PFSK-1 (cell line): ENCODE results near the gene MTRR.

Source experiments
- POLR2AphosphoS5 ChIP-seq: IDR thresholded peaks from 2 replicates; pipeline ENCODE4 v1.6.1; 2012; ENCODE audit warnings: low read depth, mild to moderate bottlenecking, control low read depth, low read length, moderate library complexity
- SIN3A ChIP-seq: IDR thresholded peaks from 2 replicates; pipeline ENCODE4 v1.6.1; 2012; ENCODE audit warnings: mild to moderate bottlenecking, low read length, moderate library complexity, borderline replicate concordance; ENCODE audit not compliant: insufficient read depth
- TAF1 ChIP-seq: IDR thresholded peaks from 2 replicates; pipeline ENCODE4 v1.6.1; 2012; ENCODE audit warnings: low read length, control low read depth, borderline replicate concordance; ENCODE audit not compliant: insufficient read depth

GRCh38 chr5:7897014-7897600, 28.2 kb downstream of the MTRR start:
- TF ChIP-seq POLR2AphosphoS5 (no peak), TAF1 (no peak), SIN3A (no peak)
